Upper lobe of left lung (tissue), 4 donors: ENCODE measurements around the gene PVALEF.

Experiments
- POLR2A ChIP-seq, 4 donors: fragments of 450-650 bp; IDR thresholded peaks; one replicate each; pipeline ENCODE4 v1.5.1; 2016 to 2017; ENCODE audit warnings: antibody characterized with exemption in 4 of 4, mild to moderate bottlenecking in 2 of 4
- POLR2AphosphoS5 ChIP-seq, 2 donors: sonication (generic); formaldehyde crosslinking; IDR thresholded peaks; one replicate each; pipeline ENCODE4 v1.5.1; 2017; ENCODE audit warnings: antibody characterized with exemption in 2 of 2
- TF ChIP-seq, protein P1 (sequence below), 6 experiments: fragments of 450-650 bp in 4 of 6; fragments of 200-600 bp in 2 of 6; sonication (generic) in 2 of 6; IDR thresholded peaks; one replicate each; pipeline ENCODE4 v1.5.1; 2016 to 2019; ENCODE audit warnings: antibody characterized with exemption in 6 of 6

DNA sequence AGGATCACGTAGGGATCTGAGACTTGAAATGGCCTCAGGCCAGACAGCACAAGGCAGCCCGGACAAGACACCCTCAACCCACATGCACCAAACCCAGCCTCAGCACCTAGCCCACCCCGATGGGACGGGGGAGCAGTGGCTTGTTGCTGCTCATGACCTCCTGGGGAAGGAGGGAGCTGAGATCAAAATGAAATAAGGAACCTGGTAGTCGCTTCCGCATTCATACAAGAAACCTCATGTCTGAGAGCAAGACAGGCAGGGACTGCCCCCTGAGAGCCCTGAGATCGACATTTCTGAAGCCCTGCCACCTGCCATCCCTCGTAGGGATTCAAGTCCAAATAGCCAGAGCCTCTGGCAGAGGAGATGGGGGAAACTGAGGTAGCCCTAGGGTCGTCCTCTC, 63.1 kb downstream of the PVALEF start:
- TF ChIP-seq, protein P1, sequence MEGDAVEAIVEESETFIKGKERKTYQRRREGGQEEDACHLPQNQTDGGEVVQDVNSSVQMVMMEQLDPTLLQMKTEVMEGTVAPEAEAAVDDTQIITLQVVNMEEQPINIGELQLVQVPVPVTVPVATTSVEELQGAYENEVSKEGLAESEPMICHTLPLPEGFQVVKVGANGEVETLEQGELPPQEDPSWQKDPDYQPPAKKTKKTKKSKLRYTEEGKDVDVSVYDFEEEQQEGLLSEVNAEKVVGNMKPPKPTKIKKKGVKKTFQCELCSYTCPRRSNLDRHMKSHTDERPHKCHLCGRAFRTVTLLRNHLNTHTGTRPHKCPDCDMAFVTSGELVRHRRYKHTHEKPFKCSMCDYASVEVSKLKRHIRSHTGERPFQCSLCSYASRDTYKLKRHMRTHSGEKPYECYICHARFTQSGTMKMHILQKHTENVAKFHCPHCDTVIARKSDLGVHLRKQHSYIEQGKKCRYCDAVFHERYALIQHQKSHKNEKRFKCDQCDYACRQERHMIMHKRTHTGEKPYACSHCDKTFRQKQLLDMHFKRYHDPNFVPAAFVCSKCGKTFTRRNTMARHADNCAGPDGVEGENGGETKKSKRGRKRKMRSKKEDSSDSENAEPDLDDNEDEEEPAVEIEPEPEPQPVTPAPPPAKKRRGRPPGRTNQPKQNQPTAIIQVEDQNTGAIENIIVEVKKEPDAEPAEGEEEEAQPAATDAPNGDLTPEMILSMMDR (IDR thresholded peaks at IDR 0.05) = no peak
- no peak for TF ChIP-seq POLR2A (IDR thresholded peaks at IDR 0.05)
- TF ChIP-seq POLR2AphosphoS5 (IDR thresholded peaks at IDR 0.05) = no peak
